Measurements from ENCODE around the gene MACC1.
"Not testable (repeated sequence)": the region's sequence is repeated elsewhere in the genome, so short reads cannot be mapped to it uniquely, and the experiment has no call there.

Gene MACC1

GRCh38 chr7:20124087-20124486, 93.1 kb downstream of the MACC1 start:
- DNase-seq (ENCODE audit: low spot score), result not testable (repeated sequence)

DNA sequence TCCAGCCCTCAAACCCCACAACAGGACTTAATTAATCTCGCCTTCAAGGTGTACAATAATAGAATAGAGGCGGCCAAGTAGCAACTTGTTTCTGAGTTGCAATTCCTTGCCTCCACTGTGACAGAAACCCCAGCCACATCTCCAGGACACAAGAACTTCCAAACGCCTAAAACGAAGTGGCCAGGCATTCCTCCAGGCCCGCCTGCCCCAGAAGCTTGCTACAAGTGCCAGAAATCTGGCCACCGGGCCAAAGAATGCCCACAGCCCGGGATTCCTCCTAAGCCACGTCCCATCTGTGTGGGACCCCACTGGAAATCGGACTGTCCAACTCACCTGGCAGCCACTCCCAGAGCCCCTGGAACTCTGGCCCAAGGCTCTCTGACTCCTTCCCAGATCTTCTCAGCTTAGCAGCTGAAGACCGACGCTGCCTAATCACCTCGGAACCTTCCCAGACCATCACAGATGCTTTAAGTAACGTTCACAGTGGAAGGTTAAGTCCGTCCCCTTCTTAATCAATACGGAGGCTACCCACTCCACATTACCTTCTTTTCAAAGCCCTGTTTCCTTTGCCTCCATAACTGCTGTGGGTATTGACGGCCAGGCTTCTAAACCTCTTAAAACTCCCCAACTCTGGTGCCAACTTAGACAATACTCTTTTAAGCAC, 94.4 kb downstream of the MACC1 start:
- DNase-seq (ENCODE audit: low spot score), result not testable (repeated sequence)

GRCh38 chr7:20122073-20122472, 95.1 kb downstream of the MACC1 start:
- no peak for DNase-seq (ENCODE audit: low spot score)

DNA sequence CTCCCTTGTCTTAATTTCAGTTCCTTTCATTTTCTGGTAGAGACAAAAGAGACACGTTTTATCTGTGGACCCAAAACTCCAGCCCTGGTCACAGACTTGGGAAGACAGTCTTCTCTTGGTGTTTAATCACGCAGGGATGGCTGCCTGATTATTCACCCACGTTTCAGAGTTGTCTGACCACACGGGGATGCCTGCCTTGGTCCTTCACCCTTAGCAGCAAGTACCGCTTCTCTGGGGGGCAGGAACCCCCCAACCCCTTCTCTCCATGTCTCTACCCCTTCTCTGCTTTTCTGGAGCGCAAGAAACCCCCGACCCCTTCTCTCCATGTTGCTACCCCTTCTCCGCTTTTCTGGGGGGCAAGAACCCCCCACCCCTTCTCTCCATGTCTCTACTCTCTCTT, 95.8 kb downstream of the MACC1 start:
- DNase-seq (ENCODE audit: low spot score), result no peak

DNA sequence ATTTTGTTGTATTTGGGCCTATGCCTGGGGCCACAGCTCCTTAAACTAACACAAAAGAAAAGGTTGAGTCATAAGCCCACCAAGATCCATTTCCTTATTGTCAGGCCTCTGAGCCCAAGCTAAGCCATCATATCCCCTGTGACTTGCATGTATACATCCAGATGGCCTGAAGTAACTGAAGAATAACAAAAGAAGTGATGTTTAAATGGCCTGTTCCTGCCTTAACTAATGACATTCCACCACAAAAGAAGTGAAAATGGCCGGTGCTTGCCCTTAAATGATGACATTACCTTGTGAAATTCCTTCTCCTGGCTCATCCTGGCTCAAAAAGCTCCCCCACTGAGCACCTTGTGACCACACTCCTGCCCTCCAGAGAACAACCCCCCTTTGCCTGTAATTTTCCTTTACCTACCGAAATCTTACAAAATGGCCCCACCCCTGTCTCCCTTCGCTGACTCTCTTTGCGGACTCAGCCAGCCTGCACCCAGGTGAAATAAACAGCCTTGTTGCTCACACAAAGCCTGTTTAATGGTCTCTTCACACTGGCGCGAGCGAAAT, 96.5 kb downstream of the MACC1 start:
- not testable (repeated sequence) for DNase-seq (ENCODE audit: low spot score)

DNA sequence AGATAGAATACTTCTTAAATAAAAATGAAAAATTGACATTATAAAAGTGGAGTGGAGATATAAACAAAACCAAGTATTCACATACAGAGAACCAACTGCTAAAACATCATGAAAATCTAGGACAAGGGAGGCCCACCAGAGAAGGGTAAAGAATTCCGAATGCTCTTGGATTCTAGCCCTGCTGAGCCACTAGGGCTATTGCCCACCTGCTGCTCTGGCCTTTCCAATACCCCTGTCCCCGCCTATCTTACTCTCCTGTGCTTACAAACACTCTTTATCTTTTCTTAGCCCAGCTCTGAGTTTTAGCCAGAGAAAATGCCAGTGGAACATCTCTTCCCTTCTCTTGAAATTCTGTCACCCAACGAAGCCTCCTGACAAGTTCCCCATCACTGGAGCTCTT, 100.3 kb downstream of the MACC1 start:
- DNase-seq (ENCODE audit: low spot score), result no peak

GRCh38 chr7:20114468-20114867, 102.7 kb downstream of the MACC1 start:
- DNase-seq (ENCODE audit: low spot score), result peak; percentile 44

GRCh38 chr7:20113427-20114027, 103.7 kb downstream of the MACC1 start:
- DNase-seq (ENCODE audit: low spot score), result peak; percentile 10

- no peak for DNase-seq (ENCODE audit: low spot score)
Measured at GRCh38 chr7:20112696-20113095, 104.5 kb downstream of the MACC1 start.

DNA sequence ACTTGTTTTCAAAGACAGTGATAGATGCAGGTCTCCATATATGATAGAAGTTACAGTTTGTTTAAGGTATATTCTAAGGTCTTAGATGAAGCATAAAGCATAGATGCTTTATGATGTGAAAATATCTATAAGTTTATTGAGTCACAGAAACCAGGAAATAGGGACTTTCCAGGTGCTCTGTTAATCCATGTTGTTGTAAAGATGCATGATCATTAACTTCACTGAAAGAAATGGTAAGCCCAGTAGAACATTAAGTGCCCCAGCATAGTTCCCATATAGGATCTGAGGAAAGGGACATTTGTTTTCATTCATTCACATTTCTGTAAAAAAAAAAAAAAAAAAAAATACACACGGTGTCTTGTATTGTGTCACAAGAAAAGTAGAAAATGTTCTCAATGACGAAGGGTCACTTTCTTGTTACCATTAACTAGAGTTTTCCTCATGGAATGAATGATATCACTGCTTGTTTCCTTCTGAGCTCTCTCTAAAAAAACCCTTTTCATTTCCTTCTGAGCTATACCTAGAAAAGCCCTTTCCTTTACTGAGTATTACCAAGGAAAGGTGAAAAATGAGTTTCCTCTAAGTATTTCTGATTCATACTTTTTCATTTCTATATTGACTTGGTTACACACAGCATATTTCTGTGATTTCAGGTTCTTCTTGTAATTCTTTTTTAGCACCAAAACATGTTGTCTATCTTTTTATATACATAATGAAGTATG, 105.2 kb downstream of the MACC1 start:
- DNase-seq (ENCODE audit: low spot score), result no peak

GRCh38 chr7:20107582-20107981, 109.6 kb downstream of the MACC1 start:
- no peak for DNase-seq (ENCODE audit: low spot score)

GRCh38 chr7:20104696-20105095, 112.5 kb downstream of the MACC1 start:
- no peak for DNase-seq (ENCODE audit: low spot score)

- no peak for DNase-seq (ENCODE audit: low spot score)
Measured at GRCh38 chr7:20102982-20103381, 114.2 kb downstream of the MACC1 start.

- DNase-seq (ENCODE audit: low spot score), result no peak
Measured at GRCh38 chr7:20095862-20096261, 121.3 kb downstream of the MACC1 start.

DNA sequence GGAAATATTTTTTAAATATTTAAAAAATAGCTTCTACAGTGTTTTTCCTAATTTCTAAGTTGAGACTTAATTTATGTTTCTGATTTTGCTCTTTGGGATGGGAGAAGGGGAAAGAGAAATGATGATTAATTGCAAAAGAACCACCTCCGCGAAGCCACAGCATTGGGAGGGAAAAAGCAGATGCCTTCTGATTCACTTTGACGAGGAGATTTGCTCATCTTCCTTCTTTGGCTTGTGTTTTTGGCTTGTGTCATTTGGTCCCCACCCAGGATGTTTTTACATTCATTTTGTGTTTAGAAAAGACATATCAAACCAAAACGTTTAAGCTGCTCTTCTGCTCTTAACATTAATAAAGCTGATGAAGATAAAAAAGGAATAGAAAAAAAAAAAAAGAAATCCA, 121.7 kb downstream of the MACC1 start:
- no peak for DNase-seq (ENCODE audit: low spot score)

DNA sequence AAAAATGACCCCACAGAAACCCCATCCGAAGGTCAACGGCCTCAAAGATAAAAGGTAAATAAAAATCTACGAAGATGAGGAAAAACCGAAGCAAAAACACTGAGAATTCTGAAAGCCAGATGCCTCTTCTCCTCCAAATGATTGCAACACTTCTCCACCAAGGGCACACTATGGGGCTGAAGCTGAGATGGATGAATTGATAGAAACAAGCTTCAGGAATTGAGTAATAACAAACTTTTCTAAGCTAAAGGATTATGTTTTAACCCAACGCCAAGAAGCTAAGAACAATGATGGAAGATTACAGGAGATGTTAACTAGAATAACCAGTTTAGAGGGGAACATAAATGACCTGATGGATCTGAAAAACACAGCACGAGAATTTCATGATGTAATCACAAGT, 127.8 kb downstream of the MACC1 start:
- no peak for DNase-seq (ENCODE audit: low spot score)

DNA sequence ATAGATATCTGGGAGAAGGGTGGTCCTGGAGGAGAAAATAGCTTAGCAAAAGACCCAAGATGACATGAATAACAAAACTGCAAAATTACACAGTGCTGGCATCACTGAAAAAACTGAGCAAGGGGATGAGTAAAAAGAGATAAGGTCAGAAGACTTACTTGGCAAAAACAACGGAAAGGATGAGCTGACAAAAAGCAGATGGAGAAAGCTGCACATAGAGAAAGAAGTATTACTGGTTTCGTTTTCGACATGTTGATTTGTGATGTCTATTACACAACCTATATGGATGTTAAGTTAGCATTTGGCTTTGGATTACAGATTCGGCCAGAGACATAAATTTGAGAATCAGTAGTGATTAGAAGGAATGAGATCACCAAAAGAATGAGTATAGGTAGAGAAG, 132.1 kb downstream of the MACC1 start:
- no peak for DNase-seq (ENCODE audit: low spot score)

Measured in germinal center (tissue), 1 donor.